CD4-positive, alpha-beta memory T cell (primary cell): ENCODE measurements around the gene CRISPLD2. TPM values are rescaled to one million over a fixed set of nuclear protein-coding genes. Genes with fewer than 3 reads are reported as not detected.

Source experiments
- CTCF ChIA-PET: fragments of 350-600 bp; sonication (Branson Sonifier 250); formaldehyde crosslinking; loops from one replicate; lab custom pipeline; 2021; ENCODE audit warnings: inconsistent platforms; ENCODE audit not compliant: partially characterized antibody; lab: Charles Lee
- POLR2A ChIA-PET: fragments of 350-600 bp; sonication (Branson Sonifier 250); formaldehyde crosslinking; loops from one replicate; lab custom pipeline; 2021; ENCODE audit not compliant: partially characterized antibody; lab: Charles Lee
- DNase-seq, 5 donors: peaks; one replicate each; pipeline versions ENCODE4 v3.0.0 to v3.0.0-alpha.2; 2020 to 2022; ENCODE audit warnings: mixed read lengths in 1 of 5
- H3K27ac ChIP-seq: one replicate; pipeline ENCODE4 v1.7.0; 2013; ENCODE audit warnings: low read depth, low read length
- H3K27me3 ChIP-seq: 2 replicates; pipeline ENCODE4 v1.7.0; 2013; ENCODE audit warnings: mild to moderate bottlenecking, low read length, moderate library complexity; ENCODE audit not compliant: insufficient read depth
- H3K36me3 ChIP-seq: 2 replicates; pipeline ENCODE4 v1.7.0; 2013; ENCODE audit warnings: mild to moderate bottlenecking, low read length, moderate library complexity; ENCODE audit not compliant: insufficient read depth
- H3K4me1 ChIP-seq: 2 replicates; pipeline ENCODE4 v1.7.0; 2013; ENCODE audit warnings: mild to moderate bottlenecking, low read length, moderate library complexity; ENCODE audit not compliant: insufficient read depth
- H3K4me3 ChIP-seq, 2 donors: one replicate each; pipeline ENCODE4 v1.7.0; 2013; ENCODE audit warnings: low read length in 2 of 2, mild to moderate bottlenecking in 1 of 2
- H3K9me3 ChIP-seq, 2 donors: one replicate each; pipeline ENCODE4 v1.7.0; 2013; ENCODE audit warnings: low read length in 2 of 2, control low read depth in 1 of 2; ENCODE audit not compliant: control insufficient read depth in 1 of 2
- H3K27ac Mint-ChIP-seq, 7 donors: one replicate each; pipeline ENCODE4 v1.8.0; 2020 to 2021; ENCODE audit warnings: mixed read lengths in 7 of 7, mild to moderate bottlenecking in 6 of 7, inconsistent platforms in 3 of 7, moderate library complexity in 3 of 7
- H3K27me3 Mint-ChIP-seq, 2 donors: one replicate each; pipeline ENCODE4 v1.8.0; 2020 to 2021; ENCODE audit warnings: mixed read lengths in 2 of 2
- H3K36me3 Mint-ChIP-seq, 2 donors: one replicate each; pipeline ENCODE4 v1.8.0; 2020 to 2021; ENCODE audit warnings: mixed read lengths in 2 of 2, inconsistent platforms in 1 of 2, mild to moderate bottlenecking in 1 of 2
- H3K4me1 Mint-ChIP-seq, 4 donors: one replicate each; pipeline ENCODE4 v1.8.0; 2020 to 2021; ENCODE audit warnings: mixed read lengths in 4 of 4, mild to moderate bottlenecking in 1 of 4
- H3K4me3 Mint-ChIP-seq, 8 donors: one replicate each; pipeline ENCODE4 v1.8.0; 2020 to 2021; ENCODE audit warnings: mixed read lengths in 8 of 8, mild to moderate bottlenecking in 7 of 8, moderate library complexity in 6 of 8, inconsistent platforms in 3 of 8
- H3K9me3 Mint-ChIP-seq, 8 donors: one replicate each; pipeline ENCODE4 v1.8.0; 2020 to 2021; ENCODE audit warnings: mixed read lengths in 8 of 8, mild to moderate bottlenecking in 5 of 8, inconsistent platforms in 3 of 8, moderate library complexity in 1 of 8
- intact Hi-C: fragments of 100-400 bp; cut with micrococcal nuclease; formaldehyde crosslinking; loops from one replicate; pipeline ENCODE4 v1.15.1; 2023
- polyA plus RNA-seq, 2 donors: library from polyadenylated mRNA; unstranded; fragments of 300-500 nt; fragmentation: Illumina TruSeq; gene quantifications; one replicate each; pipeline ENCODE4 v1.2.3, GENCODE V29; 2021
- total RNA-seq, 2 experiments: library from RNA; stranded (reverse); gene quantifications; one replicate each; pipeline ENCODE4 v1.2.3, GENCODE V29; 2021

Gene CRISPLD2
- total and polyA plus RNA-seq, 4 experiments from 2014 or later: 0.32 to 2.5 (median 0.95) TPM

DNA sequence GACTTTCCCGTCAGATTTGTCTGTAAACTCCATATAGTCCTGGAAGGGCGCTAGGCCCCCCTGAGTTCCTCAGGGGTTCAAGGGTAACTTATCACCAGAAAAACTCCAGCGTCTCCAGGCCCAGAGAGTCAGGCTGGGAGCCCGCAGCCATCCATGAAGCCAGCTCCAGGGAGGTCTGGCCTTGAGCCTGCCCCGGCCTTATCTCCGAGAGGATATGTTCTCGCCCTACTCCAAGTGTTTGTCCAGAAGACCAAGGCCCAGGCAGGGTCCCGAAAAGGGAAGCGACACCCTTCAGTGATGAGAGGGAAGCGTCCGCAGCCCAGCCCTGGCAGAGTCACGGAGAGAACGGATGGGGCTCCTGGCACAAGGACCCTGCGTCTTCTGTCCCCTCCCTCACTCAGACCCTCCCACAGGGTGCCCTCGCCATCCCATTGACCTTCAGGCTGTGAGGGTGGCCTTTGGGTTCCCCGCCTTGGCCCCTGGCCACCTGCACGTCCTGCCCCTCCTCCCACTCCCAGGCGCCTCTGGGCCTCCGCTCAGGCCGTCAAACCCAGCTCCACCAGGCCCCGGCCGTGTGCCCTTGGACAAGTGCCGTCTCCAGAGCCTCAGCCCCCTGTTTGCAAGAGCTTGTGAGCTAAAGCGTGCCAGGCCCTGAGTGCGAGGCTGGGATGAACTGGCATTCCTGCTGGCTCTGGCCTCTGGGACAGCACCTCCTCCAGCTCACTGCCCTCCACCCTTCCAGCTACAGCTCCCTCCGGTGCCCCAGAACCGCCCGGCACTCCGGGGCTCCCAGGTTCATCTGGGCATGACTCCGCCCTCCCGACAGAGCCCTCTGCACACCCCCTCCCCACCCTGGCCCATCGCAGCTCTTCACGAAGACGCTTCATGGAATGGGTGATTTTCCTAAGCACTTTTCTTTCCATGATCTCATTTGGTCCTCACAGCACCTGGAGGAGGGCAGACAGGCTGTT lies 108.1 kb downstream of the CRISPLD2 start:
- POLR2A ChIA-PET: no interaction called here
- intact Hi-C loops: loop anchor here (2.0 kb wide), 1 partner anchor 159 kb away; no protein-coding TSS in a partner anchor
- H3K4me3 ChIP-seq: no peak overlapping the region
- no peaks in the 10 kb centered on the region for H3K36me3 ChIP-seq
- H3K27ac Mint-ChIP-seq: no peak overlapping the region
- peaks cover 3% of the 10 kb centered on the region for H3K4me1 ChIP-seq
- no peaks in the 10 kb centered on the region for H3K9me3 Mint-ChIP-seq
- no peak for DNase-seq
- H3K27me3 Mint-ChIP-seq: no peaks in the 10 kb centered on the region
- no peaks in the 10 kb centered on the region for H3K27me3 ChIP-seq
- no peak overlapping the region for H3K4me3 Mint-ChIP-seq
- H3K27ac ChIP-seq: no peak overlapping the region
- CTCF ChIA-PET: interaction anchor here (0.8 to 3.9 kb wide), 5 partner anchors 25 to 175 kb away, joined by 3 to 37 read pairs (median 11); no protein-coding TSS in a partner anchor
- peaks cover 0 to 5% (median 2%) of the 10 kb centered on the region in 4 donors for H3K4me1 Mint-ChIP-seq
- no peaks in the 10 kb centered on the region for H3K9me3 ChIP-seq
- H3K36me3 Mint-ChIP-seq: no peaks in the 10 kb centered on the region

DNA sequence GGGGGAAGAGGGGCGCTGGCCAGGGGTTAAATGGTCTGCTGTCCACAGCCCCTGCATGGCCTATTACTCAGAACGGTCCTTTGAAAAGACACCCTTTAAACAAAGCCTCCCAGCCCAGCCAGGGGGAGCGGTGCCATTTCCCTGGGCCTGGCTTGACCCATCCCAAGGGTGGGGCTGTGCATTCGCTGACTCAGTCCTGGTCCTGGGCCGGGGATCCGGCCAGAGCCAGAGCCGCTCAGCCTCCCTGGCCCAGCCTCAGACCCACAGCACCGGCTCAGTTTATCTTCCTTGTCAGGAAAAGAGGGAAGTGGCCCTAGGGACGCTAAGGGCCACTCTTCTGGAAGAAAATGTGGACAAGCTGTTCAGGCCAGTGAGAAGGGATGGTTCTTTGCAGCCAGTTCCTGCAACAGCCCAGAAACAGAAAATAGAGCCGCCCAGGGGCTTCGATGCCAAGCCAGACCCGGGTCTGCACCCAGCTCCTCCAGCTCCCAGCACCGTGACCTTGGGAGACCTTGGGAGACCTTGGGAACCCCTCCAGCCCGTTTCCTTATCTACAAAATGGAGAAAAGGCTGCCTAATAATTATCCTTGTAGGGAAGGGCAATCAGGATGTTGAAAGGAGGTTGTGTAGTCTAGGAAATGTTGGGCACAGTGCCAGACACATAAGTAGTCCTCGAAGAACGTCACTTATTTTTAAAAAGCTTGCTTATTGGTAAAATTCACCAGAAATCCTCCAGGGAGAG lies 109.1 kb downstream of the CRISPLD2 start:
- CTCF ChIA-PET: interaction anchor here (0.8 to 1.1 kb wide), 2 partner anchors 25 to 174 kb away, joined by 3 to 4 read pairs; no protein-coding TSS in a partner anchor
- no peak overlapping the region for H3K4me3 ChIP-seq
- Mint-ChIP-seq H3K4me1 (peaks cover 0 to 5% (median 2%) of the 10 kb centered on the region in 4 donors), H3K27me3 (no peaks in the 10 kb centered on the region), H3K4me3 (no peak overlapping the region), H3K36me3 (no peaks in the 10 kb centered on the region), H3K9me3 (no peaks in the 10 kb centered on the region), H3K27ac (peak overlapping the region in 1 of 7 donors; percentile 48)
- POLR2A ChIA-PET: no interaction called here
- DNase-seq: no peak
- peaks cover 3% of the 10 kb centered on the region for H3K4me1 ChIP-seq
- no peak overlapping the region for H3K27ac ChIP-seq
- H3K36me3 ChIP-seq: no peaks in the 10 kb centered on the region
- intact Hi-C loops: no loop called here
- H3K27me3 ChIP-seq: no peaks in the 10 kb centered on the region
- H3K9me3 ChIP-seq: no peaks in the 10 kb centered on the region

DNA sequence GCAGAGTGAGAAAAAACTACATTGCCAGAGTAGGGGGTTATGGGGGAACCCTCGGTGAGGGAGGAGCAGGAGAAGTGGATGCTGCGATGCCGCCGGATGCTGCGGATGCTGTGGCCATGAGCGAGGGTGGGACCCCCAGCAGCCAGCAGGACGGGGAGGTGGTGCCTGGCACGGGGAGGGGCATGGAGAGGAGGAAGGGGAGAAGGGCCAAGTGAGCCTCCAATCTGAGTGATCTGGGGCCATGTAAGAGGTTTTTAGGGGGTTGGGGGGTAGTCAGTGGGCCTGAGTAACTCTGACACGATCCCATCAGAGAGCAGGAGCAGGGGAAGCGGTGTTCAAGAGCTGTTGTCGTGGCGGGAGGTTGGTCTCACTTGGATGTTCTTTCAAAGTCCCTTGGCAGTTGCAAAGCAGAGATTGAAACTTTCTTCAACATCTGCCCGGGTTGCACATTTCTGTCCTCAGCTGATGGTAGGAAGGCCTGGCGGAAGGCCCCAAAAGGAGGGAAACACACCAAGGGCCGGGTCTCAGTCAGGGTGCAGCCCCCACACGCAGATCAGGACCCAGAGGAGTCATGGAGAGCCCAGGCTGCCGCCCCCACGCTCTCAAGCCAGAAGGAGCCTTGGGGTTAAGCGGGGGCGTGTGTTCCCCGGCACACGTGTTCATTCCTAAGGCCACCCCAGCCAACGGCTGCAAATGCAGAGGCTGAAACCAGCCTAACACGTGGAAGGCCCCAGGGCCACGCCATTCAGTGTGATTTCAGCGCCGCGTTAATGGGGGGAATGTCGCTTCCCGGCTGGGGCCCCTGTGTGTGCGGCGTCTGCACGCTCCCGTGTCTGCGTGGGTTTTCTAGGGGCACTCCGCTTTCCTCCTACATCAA lies 109.9 kb downstream of the CRISPLD2 start:
- Mint-ChIP-seq H3K4me3 (no peak overlapping the region), H3K27ac (peak overlapping the region in 4 of 7 donors; percentile 47 to 76 (median 58)), H3K36me3 (no peaks in the 10 kb centered on the region), H3K4me1 (peaks cover 0 to 5% (median 2%) of the 10 kb centered on the region in 4 donors), H3K9me3 (no peaks in the 10 kb centered on the region), H3K27me3 (no peaks in the 10 kb centered on the region)
- intact Hi-C loops: no loop called here
- Histone ChIP-seq H3K36me3 (no peaks in the 10 kb centered on the region), H3K4me1 (peaks cover 3% of the 10 kb centered on the region), H3K27ac (no peak overlapping the region), H3K9me3 (no peaks in the 10 kb centered on the region), H3K4me3 (no peak overlapping the region), H3K27me3 (no peaks in the 10 kb centered on the region)
- POLR2A ChIA-PET: no interaction called here
- DNase-seq: no peak
- CTCF ChIA-PET: no interaction called here

DNA sequence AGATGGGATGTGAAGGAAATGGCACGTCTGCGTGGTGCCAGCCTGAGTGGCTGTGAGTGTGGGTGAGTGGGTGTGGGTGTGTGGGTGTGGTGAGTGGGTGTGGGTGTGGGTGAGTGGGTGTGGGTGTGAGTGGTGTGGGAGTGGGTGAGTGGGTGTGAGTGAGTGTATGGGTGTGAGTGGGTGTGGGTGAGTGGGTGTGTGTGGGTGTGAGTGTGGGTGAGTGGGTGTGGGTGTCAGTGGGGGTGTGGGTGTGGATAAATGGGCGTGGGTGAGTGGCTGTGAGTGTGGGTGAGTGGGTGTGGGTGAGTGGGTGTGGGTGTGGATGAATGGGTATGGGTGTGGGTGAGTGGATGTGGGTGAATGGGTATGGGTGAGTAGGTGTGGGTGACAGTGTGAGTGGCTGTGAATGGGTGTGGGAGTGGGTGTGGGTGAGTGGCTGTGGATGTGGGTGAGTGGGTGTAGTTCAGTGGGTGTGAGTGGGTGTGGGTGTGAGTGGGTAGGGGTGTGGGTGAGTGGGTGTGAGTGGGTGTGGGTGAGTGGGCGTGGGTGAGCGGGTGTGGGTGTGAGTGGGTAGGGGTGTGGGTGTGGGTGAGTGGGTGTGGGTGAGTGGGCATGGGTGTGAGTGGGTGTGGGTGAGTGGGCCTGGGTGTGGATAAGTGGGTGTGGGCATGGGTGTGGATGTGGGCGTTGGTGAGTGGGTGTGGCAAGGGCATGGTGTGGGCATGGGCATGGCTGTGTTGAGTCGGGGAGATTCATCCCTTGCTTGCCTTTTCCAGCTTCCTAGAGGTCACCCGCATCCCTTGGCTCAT lies 110.7 kb downstream of the CRISPLD2 start:
- Mint-ChIP-seq H3K36me3 (no peaks in the 10 kb centered on the region), H3K27me3 (no peaks in the 10 kb centered on the region), H3K27ac (peak overlapping the region in 2 of 7 donors; percentile 2 to 62), H3K9me3 (no peaks in the 10 kb centered on the region), H3K4me1 (peaks cover 0 to 5% (median 2%) of the 10 kb centered on the region in 4 donors), H3K4me3 (no peak overlapping the region)
- intact Hi-C loops: no loop called here
- no peak for DNase-seq
- Histone ChIP-seq H3K9me3 (no peaks in the 10 kb centered on the region), H3K4me3 (no peak overlapping the region), H3K36me3 (no peaks in the 10 kb centered on the region), H3K27ac (no peak overlapping the region), H3K4me1 (peaks cover 3% of the 10 kb centered on the region), H3K27me3 (no peaks in the 10 kb centered on the region)
- ChIA-PET POLR2A (no interaction called here), CTCF (interaction anchor here (1.9 kb wide), 1 partner anchor 22 kb away, joined by 12 read pairs; no protein-coding TSS in a partner anchor)

DNA sequence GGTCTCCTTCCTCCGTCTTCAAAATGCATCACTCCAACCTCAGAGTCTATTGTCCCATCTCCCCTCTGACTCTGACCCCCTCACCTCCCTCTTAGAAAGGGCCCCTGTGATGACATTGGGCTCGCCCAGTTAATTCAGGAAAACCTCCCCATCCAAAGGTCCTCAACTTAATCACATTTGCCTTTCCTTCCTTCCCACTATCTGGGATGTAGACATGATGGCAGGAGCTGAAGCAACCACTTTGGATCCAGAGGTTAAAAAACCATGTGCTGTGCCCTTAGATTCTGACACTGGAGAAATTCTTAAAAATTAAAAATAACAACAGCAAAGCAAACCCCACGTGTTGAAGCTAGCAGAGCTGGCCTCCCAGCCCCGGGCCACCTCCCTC lies 111.3 kb downstream of the CRISPLD2 start:
- H3K27me3 Mint-ChIP-seq: no peaks in the 10 kb centered on the region
- H3K27me3 ChIP-seq: no peaks in the 10 kb centered on the region
- ChIA-PET POLR2A (no interaction called here), CTCF (interaction anchor here (1.9 kb wide), 1 partner anchor 21 kb away, joined by 12 read pairs; no protein-coding TSS in a partner anchor)
- H3K9me3 ChIP-seq: no peaks in the 10 kb centered on the region
- peaks cover 0 to 5% (median 2%) of the 10 kb centered on the region in 4 donors for H3K4me1 Mint-ChIP-seq
- intact Hi-C loops: no loop called here
- H3K4me3 Mint-ChIP-seq: no peak overlapping the region
- no peak for DNase-seq
- no peaks in the 10 kb centered on the region for H3K9me3 Mint-ChIP-seq
- H3K36me3 ChIP-seq: no peaks in the 10 kb centered on the region
- no peak overlapping the region for H3K27ac ChIP-seq
- peak overlapping the region in 1 of 7 donors; percentile 62 for H3K27ac Mint-ChIP-seq
- H3K4me1 ChIP-seq: peaks cover 3% of the 10 kb centered on the region
- H3K4me3 ChIP-seq: no peak overlapping the region
- no peaks in the 10 kb centered on the region for H3K36me3 Mint-ChIP-seq

DNA sequence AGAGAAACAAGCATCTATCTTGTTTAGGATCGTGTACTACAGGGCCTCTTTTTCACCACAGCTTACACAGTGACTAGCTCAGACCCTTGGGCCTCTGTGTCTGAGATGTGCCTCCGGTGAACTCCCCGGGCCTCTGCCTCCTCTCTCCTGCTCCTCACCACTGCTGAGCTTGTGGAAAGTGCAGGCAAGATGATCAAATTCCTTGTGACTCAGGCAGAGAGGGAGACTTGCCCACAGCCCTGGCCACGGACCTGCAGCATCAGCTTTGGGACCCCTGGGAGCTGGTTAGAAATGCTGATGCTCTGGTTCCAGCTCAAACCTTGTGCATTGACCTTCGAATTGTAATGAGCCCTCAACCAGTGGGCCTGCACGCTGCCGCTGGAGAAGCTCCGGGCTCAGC lies 111.7 kb downstream of the CRISPLD2 start:
- POLR2A ChIA-PET: no interaction called here
- H3K4me3 ChIP-seq: no peak overlapping the region

More for the DNA sequence above, 111.7 kb downstream of the CRISPLD2 start:
- no peaks in the 10 kb centered on the region for H3K27me3 ChIP-seq
- Mint-ChIP-seq H3K9me3 (no peaks in the 10 kb centered on the region), H3K4me3 (no peak overlapping the region), H3K27ac (no peak overlapping the region), H3K36me3 (no peaks in the 10 kb centered on the region), H3K4me1 (peaks cover 0 to 5% (median 2%) of the 10 kb centered on the region in 4 donors), H3K27me3 (no peaks in the 10 kb centered on the region)
- no peak for DNase-seq
- H3K9me3 ChIP-seq: no peaks in the 10 kb centered on the region
- no peak overlapping the region for H3K27ac ChIP-seq
- H3K36me3 ChIP-seq: no peaks in the 10 kb centered on the region
- CTCF ChIA-PET: interaction anchor here (1.9 kb wide), 1 partner anchor 21 kb away, joined by 12 read pairs; no protein-coding TSS in a partner anchor
- intact Hi-C loops: no loop called here
- peaks cover 3% of the 10 kb centered on the region for H3K4me1 ChIP-seq
